GM21515 (cell line): ENCODE data around the gene RNASE11.

Experiments
- ATAC-seq: cut with Tn5 transposase; IDR thresholded peaks from one replicate; pipeline ENCODE4 v1.9.1; 2021; ENCODE audit not compliant: unreplicated experiment

RNASE11 gene

GRCh38 chr14:20546877-20547276 lies 40.9 kb downstream of the RNASE11 start:
- ATAC-seq, result no peak

GRCh38 chr14:20539906-20540305 lies 47.9 kb downstream of the RNASE11 start:
- no peak for ATAC-seq
